SU-DHL-6 (cell line): ENCODE data around the gene ST3GAL4.

Experiments
- H2AFZ ChIP-seq: fragments of 200-600 bp; sonication (generic); 2 replicates; pipeline ENCODE4 v1.6.1; 2014; ENCODE audit warnings: low read depth, mild to moderate bottlenecking, moderate library complexity, mixed read lengths, antibody characterized with exemption, low read length; ENCODE audit not compliant: severe bottlenecking
- H3F3A ChIP-seq: fragments of 200-600 bp; shearing (Covaris generic); 2 replicates; pipeline ENCODE4 v1.6.0; 2016; ENCODE audit warnings: antibody characterized with exemption, mild to moderate bottlenecking; ENCODE audit not compliant: insufficient read depth
- H3K27ac ChIP-seq: fragments of 200-600 bp; sonication (generic); 2 replicates; pipeline ENCODE4 v1.5.1; 2016; ENCODE audit warnings: low read depth, mild to moderate bottlenecking, low read length, moderate library complexity, mixed read lengths
- H3K27me3 ChIP-seq: fragments of 200-600 bp; sonication (generic), shearing (Covaris generic); 2 replicates; pipeline ENCODE4 v1.6.0; 2014; ENCODE audit warnings: mild to moderate bottlenecking, low read length
- H3K36me3 ChIP-seq: fragments of 200-600 bp; sonication (generic); 2 replicates; pipeline ENCODE4 v1.6.1; 2014; ENCODE audit warnings: mild to moderate bottlenecking, low read length, mixed read lengths
- H3K4me2 ChIP-seq: fragments of 300-600, 200-600 bp; shearing (Covaris generic), sonication (generic); 2 replicates; pipeline ENCODE4 v1.6.0; 2014; ENCODE audit warnings: low read length, low read depth, mild to moderate bottlenecking; ENCODE audit not compliant: poor library complexity, severe bottlenecking
- H3K4me3 ChIP-seq: fragments of 200-600 bp; sonication (generic); 2 replicates; pipeline ENCODE4 v1.5.1; 2014; ENCODE audit warnings: antibody characterized with exemption, low read length, mild to moderate bottlenecking, mixed read lengths; ENCODE audit not compliant: insufficient read depth, poor library complexity, severe bottlenecking
- H3K79me2 ChIP-seq: fragments of 200-600 bp; sonication (generic); 2 replicates; pipeline ENCODE4 v1.6.1; 2014; ENCODE audit warnings: mild to moderate bottlenecking, low read length, moderate library complexity; ENCODE audit not compliant: insufficient read depth
- H3K9ac ChIP-seq: fragments of 200-600 bp; sonication (generic); 2 replicates; pipeline ENCODE4 v1.7.0; 2014; ENCODE audit warnings: mild to moderate bottlenecking, low read length
- H3K9me2 ChIP-seq: fragments of 200-600 bp; sonication (generic); replicated peaks from 2 replicates; pipeline ENCODE4 v1.6.1; 2014; ENCODE audit warnings: low read length; ENCODE audit not compliant: insufficient read depth
- H3K9me3 ChIP-seq: fragments of 200-600 bp; sonication (generic); 2 replicates; pipeline ENCODE4 v1.6.1; 2014; ENCODE audit warnings: low read length, mixed read lengths; ENCODE audit not compliant: insufficient read depth
- H4K20me1 ChIP-seq: fragments of 200-600 bp; sonication (generic); 2 replicates; pipeline ENCODE4 v1.6.1; 2014; ENCODE audit warnings: low read depth, mild to moderate bottlenecking, antibody characterized with exemption, low read length, moderate library complexity, mixed read lengths
- CTCF ChIP-seq: fragments of 200-600 bp; sonication (generic); IDR thresholded peaks from one replicate; pipeline ENCODE4 v1.5.1; 2017; ENCODE audit warnings: antibody characterized with exemption, mild to moderate bottlenecking, low read length, moderate library complexity; ENCODE audit not compliant: insufficient read depth, poor library complexity, severe bottlenecking
- EZH2phosphoT487 ChIP-seq: fragments of 200-600 bp; sonication (generic), shearing (Covaris generic); conservative IDR thresholded peaks from 2 replicates; pipeline ENCODE4 v1.6.1; 2018; ENCODE audit warnings: mild to moderate bottlenecking, antibody characterized with exemption, low read length, moderate library complexity, mixed read lengths

The ST3GAL4 gene

GRCh38 chr11:126357055-126357962 is 1.8 kb downstream of the ST3GAL4 start:
- no peaks in the 10 kb centered on the region for H3K36me3 ChIP-seq
- no peaks in the 10 kb centered on the region for H3K9me2 ChIP-seq
- no peak overlapping the region for H2AFZ ChIP-seq
- H3K9me3 ChIP-seq = no peaks in the 10 kb centered on the region
- H3K9ac ChIP-seq = no peak overlapping the region
- no peaks in the 10 kb centered on the region for H3K79me2 ChIP-seq
- H3K27me3 ChIP-seq = no peaks in the 10 kb centered on the region
- H3K27ac ChIP-seq = no peak overlapping the region
- no peaks in the 10 kb centered on the region for H3F3A ChIP-seq
- no peaks in the 10 kb centered on the region for H4K20me1 ChIP-seq
- H3K4me3 ChIP-seq = no peak overlapping the region
- no peak overlapping the region for H3K4me2 ChIP-seq
- TF ChIP-seq CTCF = no peak
- TF ChIP-seq EZH2phosphoT487 = no peak

GRCh38 chr11:126357969-126358762 is 2.7 kb downstream of the ST3GAL4 start:
- Histone ChIP-seq H3K27me3 (no peaks in the 10 kb centered on the region), H3F3A (no peaks in the 10 kb centered on the region), H2AFZ (no peak overlapping the region), H4K20me1 (no peaks in the 10 kb centered on the region), H3K36me3 (no peaks in the 10 kb centered on the region), H3K9me2 (no peaks in the 10 kb centered on the region), H3K27ac (no peak overlapping the region), H3K4me3 (no peak overlapping the region), H3K79me2 (no peaks in the 10 kb centered on the region), H3K9ac (no peak overlapping the region), H3K4me2 (no peak overlapping the region), H3K9me3 (no peaks in the 10 kb centered on the region)
- TF ChIP-seq EZH2phosphoT487 (no peak), CTCF (no peak)

GRCh38 chr11:126358763-126359160 is 3.3 kb downstream of the ST3GAL4 start:
- Histone ChIP-seq H3K4me2 (no peak overlapping the region), H3F3A (no peaks in the 10 kb centered on the region), H3K9me3 (no peaks in the 10 kb centered on the region)

More at GRCh38 chr11:126358763-126359160, 3.3 kb downstream of the ST3GAL4 start:
- Histone ChIP-seq H3K36me3 (no peaks in the 10 kb centered on the region), H3K4me3 (no peak overlapping the region), H3K27me3 (no peaks in the 10 kb centered on the region), H3K9me2 (no peaks in the 10 kb centered on the region), H3K9ac (no peak overlapping the region), H2AFZ (no peak overlapping the region), H3K79me2 (no peaks in the 10 kb centered on the region), H3K27ac (no peak overlapping the region), H4K20me1 (no peaks in the 10 kb centered on the region)
- TF ChIP-seq EZH2phosphoT487 (no peak), CTCF (no peak)
